SK-N-SH (cell line): ENCODE measurements around the gene ADK. TPM values are rescaled to one million over a fixed set of nuclear protein-coding genes. Genes with fewer than 3 reads are reported as not detected.
A peak's percentile ranks its signal among the peaks of the same experiment; 100 is the strongest.

Experiments
- CTCF ChIA-PET: fragments of 300-600, 350-600 bp; formaldehyde crosslinking; extraction: SDS; loops from one replicate; lab custom pipeline; 2021; lab: Yijun Ruan, JAX
- POLR2A ChIA-PET: fragments of 350-600 bp; sonication (Branson Sonifier 250); formaldehyde crosslinking; extraction: SDS; loops from one replicate; lab custom pipeline; 2020; ENCODE audit warnings: antibody characterized with exemption, inconsistent platforms; lab: Yijun Ruan, JAX
- DNase-seq: peaks from one replicate; pipeline ENCODE4 v3.0.0; 2012
- H2AFZ ChIP-seq: fragments of 200-600 bp; sonication (generic); 2 replicates; pipeline ENCODE4 v1.8.1; 2016; ENCODE audit warnings: antibody characterized with exemption, mild to moderate bottlenecking, low read depth
- H3F3A ChIP-seq: fragments of 200-600 bp; sonication (generic); replicated peaks from 2 replicates; pipeline ENCODE3; 2016; ENCODE audit warnings: antibody characterized with exemption, mild to moderate bottlenecking; ENCODE audit not compliant: insufficient read depth
- H3K27ac ChIP-seq, 2 experiments: fragments of 200-500 bp in 1 of 2; fragments of 200-600 bp in 1 of 2; sonication (Bioruptor generic) in 1 of 2; sonication (generic), shearing (Covaris generic) in 1 of 2; 2 replicates each; pipeline versions ENCODE4 v1.5.1 to v1.6.1; 2014 to 2016; ENCODE audit warnings: low read depth in 2 of 2, inconsistent platforms in 1 of 2, low read length in 1 of 2, mild to moderate bottlenecking in 1 of 2, mixed read lengths in 1 of 2
- H3K27me3 ChIP-seq: fragments of 200-600 bp; sonication (generic), shearing (Covaris generic); 2 replicates; pipeline ENCODE4 v1.6.1; 2016; ENCODE audit warnings: mixed run types; ENCODE audit not compliant: insufficient read depth
- H3K36me3 ChIP-seq, 2 experiments: fragments of 200-500 bp in 1 of 2; fragments of 200-600 bp in 1 of 2; sonication (Bioruptor generic) in 1 of 2; sonication (generic) in 1 of 2; replicated peaks in 1 of 2; 2 replicates each; pipeline versions ENCODE3 to v1.5.1; 2014 to 2016; ENCODE audit warnings: low read length in 1 of 2, mild to moderate bottlenecking in 1 of 2; ENCODE audit not compliant: insufficient read depth in 2 of 2, control insufficient read depth in 1 of 2
- H3K4me1 ChIP-seq, 2 experiments: fragments of 200-500 bp in 1 of 2; fragments of 200-600 bp in 1 of 2; sonication (Bioruptor generic) in 1 of 2; sonication (generic), shearing (Covaris generic) in 1 of 2; 2 replicates each; pipeline versions ENCODE4 v1.5.1 to v1.6.1; 2014 to 2016; ENCODE audit warnings: low read depth in 1 of 2, low read length in 1 of 2, mixed run types in 1 of 2; ENCODE audit not compliant: insufficient read depth in 2 of 2, control insufficient read depth in 1 of 2
- H3K4me2 ChIP-seq: fragments of 200-600 bp; sonication (generic), shearing (Covaris generic); 2 replicates; pipeline ENCODE4 v1.6.1; 2017; ENCODE audit warnings: mixed run types
- H3K4me3 ChIP-seq, 2 experiments: fragments of 200-500 bp in 1 of 2; fragments of 200-600 bp in 1 of 2; sonication (Bioruptor generic) in 1 of 2; sonication (generic), shearing (Covaris generic) in 1 of 2; 2 replicates each; pipeline versions ENCODE4 v1.5.1 to v1.8.1; 2014 to 2016; ENCODE audit warnings: low read depth in 2 of 2, inconsistent platforms in 1 of 2, low read length in 1 of 2, mild to moderate bottlenecking in 1 of 2, mixed read lengths in 1 of 2, moderate library complexity in 1 of 2
- H3K79me2 ChIP-seq: fragments of 200-600 bp; sonication (generic); 2 replicates; pipeline ENCODE4 v1.8.1; 2017; ENCODE audit warnings: mild to moderate bottlenecking; ENCODE audit not compliant: insufficient read depth
- H3K9ac ChIP-seq: fragments of 200-600 bp; sonication (generic); 2 replicates; pipeline ENCODE4 v1.6.1; 2017; ENCODE audit warnings: mixed run types
- H3K9me2 ChIP-seq: fragments of 200-600 bp; sonication (generic); 2 replicates; pipeline ENCODE4 v1.6.1; 2017; ENCODE audit warnings: mixed run types
- H3K9me3 ChIP-seq: fragments of 200-600 bp; sonication (generic); 2 replicates; pipeline ENCODE4 v1.6.1; 2017; ENCODE audit warnings: mixed run types, mild to moderate bottlenecking, moderate library complexity
- H4K20me1 ChIP-seq: fragments of 200-600 bp; sonication (generic); 2 replicates; pipeline ENCODE4 v1.6.1; 2017; ENCODE audit warnings: mild to moderate bottlenecking, mixed run types; ENCODE audit not compliant: insufficient read depth
- CHD2 ChIP-seq: fragments of 150-350 bp; IDR thresholded peaks from 2 replicates; pipeline ENCODE4 v1.6.1; 2018; ENCODE audit warnings: low read length; ENCODE audit not compliant: partially characterized antibody
- ELF1 ChIP-seq: IDR thresholded peaks from 2 replicates; pipeline ENCODE4 v1.4.0; 2012
- FOSL2 ChIP-seq: IDR thresholded peaks from 2 replicates; pipeline ENCODE4 v1.4.0; 2012; ENCODE audit warnings: low read depth, mild to moderate bottlenecking, moderate library complexity, borderline replicate concordance
- GATA2 ChIP-seq: sonication (generic); formaldehyde crosslinking; IDR thresholded peaks from 2 replicates; pipeline ENCODE4 v1.5.0; 2020; ENCODE audit warnings: mild to moderate bottlenecking, missing genetic modification reagents
- IRF3 ChIP-seq: fragments of 150-350 bp; IDR thresholded peaks from 2 replicates; pipeline ENCODE4 v1.6.1; 2016; ENCODE audit warnings: mild to moderate bottlenecking, low read depth, low read length
- JUND ChIP-seq: IDR thresholded peaks from 2 replicates; pipeline ENCODE4 v1.4.0; 2012
- NFIC ChIP-seq: IDR thresholded peaks from 2 replicates; pipeline ENCODE4 v1.4.0; 2012; ENCODE audit warnings: borderline replicate concordance
- NRF1 ChIP-seq: IDR thresholded peaks from 2 replicates; pipeline ENCODE4 v1.6.1; 2012; ENCODE audit warnings: low read depth, mild to moderate bottlenecking, low read length
- RAD21 ChIP-seq: IDR thresholded peaks from 2 replicates; pipeline ENCODE4 v1.6.1; 2012; ENCODE audit warnings: mild to moderate bottlenecking, low read length
- RFX5 ChIP-seq: IDR thresholded peaks from 2 replicates; pipeline ENCODE4 v1.6.1; 2012; ENCODE audit warnings: mild to moderate bottlenecking, improper control_type of control experiment, low read length
- RXRA ChIP-seq: IDR thresholded peaks from 2 replicates; pipeline ENCODE4 v1.4.0; 2012; ENCODE audit warnings: low read depth, mild to moderate bottlenecking, borderline replicate concordance
- SIN3A ChIP-seq: IDR thresholded peaks from 2 replicates; pipeline ENCODE4 v1.6.1; 2012; ENCODE audit warnings: low read depth, mild to moderate bottlenecking, low read length, moderate library complexity, borderline replicate concordance
- TAF1 ChIP-seq: IDR thresholded peaks from 2 replicates; pipeline ENCODE4 v1.6.1; 2012; ENCODE audit warnings: low read depth, mild to moderate bottlenecking, low read length, moderate library complexity, borderline replicate concordance
- TCF12 ChIP-seq: IDR thresholded peaks from 2 replicates; pipeline ENCODE4 v1.4.0; 2012
- TEAD4 ChIP-seq: IDR thresholded peaks from 2 replicates; pipeline ENCODE4 v1.4.0; 2012; ENCODE audit warnings: mild to moderate bottlenecking, borderline replicate concordance; ENCODE audit not compliant: insufficient read depth
- USF2 ChIP-seq: fragments of 150-350 bp; IDR thresholded peaks from 2 replicates; pipeline ENCODE4 v1.6.1; 2017; ENCODE audit warnings: antibody characterized with exemption, low read length, low read depth, borderline replicate concordance
- YY1 ChIP-seq: IDR thresholded peaks from 2 replicates; pipeline ENCODE4 v1.4.0; 2012; ENCODE audit warnings: low read depth, mild to moderate bottlenecking
- WGBS: methylation state at CpG from one replicate; pipeline ENCODE4 v1.1.6; 2017; ENCODE audit warnings: low lambda C conversion rate; 5-methylcytosine and 5-hydroxymethylcytosine counted together
- polyA plus RNA-seq, 3 experiments: library from polyadenylated mRNA; depleted of rRNA; stranded (reverse); fragments of >200 nt; gene quantifications; 2 replicates each; pipeline ENCODE4 v1.2.3, GENCODE V29; 2012
- TF ChIP-seq, protein P1 (sequence below): IDR thresholded peaks from 2 replicates; pipeline ENCODE4 v1.4.0; 2012; ENCODE audit warnings: low read depth
- TF ChIP-seq, protein P2 (sequence below): IDR thresholded peaks from 2 replicates; pipeline ENCODE4 v1.4.0; 2012; ENCODE audit warnings: low read depth, borderline replicate concordance

Gene ADK
- polyA plus RNA-seq, 1 of the 3 experiments (the other 2 are of a cell fraction), result 25.1 TPM

- POLR2A ChIA-PET, result no interaction called here
- no peak for DNase-seq
- H3K79me2 ChIP-seq, result peaks cover 88% of the 10 kb centered on the region
These were observed 35.7 kb downstream of the ADK start for GRCh38 chr10:74186678-74187077.

GRCh38 chr10:74187237-74187636 lies 36.2 kb downstream of the ADK start:
- H3K27ac ChIP-seq, result peak overlapping the region in 1 of 2 experiments; percentile 27; a peak in 1 of 4 replicates
- peaks cover 4 to 15% of the 10 kb centered on the region in 2 experiments; a peak in 3 of 4 replicates for H3K4me1 ChIP-seq
- CTCF ChIA-PET, result interaction anchor here (0.7 kb wide), 1 partner anchor 53 kb away, joined by 3 read pairs; no protein-coding TSS in a partner anchor
- 100% methylated on average over 1 of the region's 1 CpG for WGBS
- no peak overlapping the region for H3K4me3 ChIP-seq
- peaks cover 40% of the 10 kb centered on the region for H3F3A ChIP-seq
- no peaks in the 10 kb centered on the region for H3K9me3 ChIP-seq
- H3K9me2 ChIP-seq, result no peaks in the 10 kb centered on the region
- H3K79me2 ChIP-seq, result peaks cover 89% of the 10 kb centered on the region
- no peak overlapping the region for H3K4me2 ChIP-seq
- no peaks in the 10 kb centered on the region for H4K20me1 ChIP-seq
- H3K36me3 ChIP-seq, result no peaks in the 10 kb centered on the region
- no peak overlapping the region for H2AFZ ChIP-seq
- H3K9ac ChIP-seq, result no peak overlapping the region
- POLR2A ChIA-PET, result no interaction called here
- no peak for DNase-seq
- H3K27me3 ChIP-seq, result no peaks in the 10 kb centered on the region
- no peak for TF ChIP-seq SIN3A
- TF ChIP-seq, protein P1, sequence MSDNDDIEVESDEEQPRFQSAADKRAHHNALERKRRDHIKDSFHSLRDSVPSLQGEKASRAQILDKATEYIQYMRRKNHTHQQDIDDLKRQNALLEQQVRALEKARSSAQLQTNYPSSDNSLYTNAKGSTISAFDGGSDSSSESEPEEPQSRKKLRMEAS, result no peak
- TF ChIP-seq TAF1, result no peak
- no peak for TF ChIP-seq CHD2
- no peak for TF ChIP-seq RFX5
- TF ChIP-seq TEAD4, result no peak
- no peak for TF ChIP-seq IRF3
- TF ChIP-seq NFIC, result no peak
- TF ChIP-seq USF2, result no peak
- TF ChIP-seq, protein P2, sequence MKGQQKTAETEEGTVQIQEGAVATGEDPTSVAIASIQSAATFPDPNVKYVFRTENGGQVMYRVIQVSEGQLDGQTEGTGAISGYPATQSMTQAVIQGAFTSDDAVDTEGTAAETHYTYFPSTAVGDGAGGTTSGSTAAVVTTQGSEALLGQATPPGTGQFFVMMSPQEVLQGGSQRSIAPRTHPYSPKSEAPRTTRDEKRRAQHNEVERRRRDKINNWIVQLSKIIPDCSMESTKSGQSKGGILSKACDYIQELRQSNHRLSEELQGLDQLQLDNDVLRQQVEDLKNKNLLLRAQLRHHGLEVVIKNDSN, result no peak
- TF ChIP-seq TCF12, result no peak

More at GRCh38 chr10:74186678-74187077, 35.7 kb downstream of the ADK start:
- Histone ChIP-seq H3K4me3 (no peak overlapping the region), H3K9me3 (no peaks in the 10 kb centered on the region), H3K9ac (no peak overlapping the region), H3K4me1 (peaks cover 4 to 16% of the 10 kb centered on the region in 2 experiments; a peak in 3 of 4 replicates), H3K27me3 (no peaks in the 10 kb centered on the region), H3K9me2 (no peaks in the 10 kb centered on the region), H4K20me1 (no peaks in the 10 kb centered on the region), H3K27ac (peak overlapping the region in 1 of 2 experiments; percentile 27; a peak in 1 of 4 replicates), H3F3A (peaks cover 36% of the 10 kb centered on the region), H3K4me2 (no peak overlapping the region), H2AFZ (no peak overlapping the region), H3K36me3 (no peaks in the 10 kb centered on the region)
- CTCF ChIA-PET, result interaction anchor here (0.7 kb wide), 1 partner anchor 52 kb away, joined by 3 read pairs; no protein-coding TSS in a partner anchor
- TF ChIP-seq RAD21 (no peak), NRF1 (no peak), TAF1 (no peak), IRF3 (no peak), RXRA (no peak), JUND (no peak), FOSL2 (no peak), YY1 (no peak), ELF1 (no peak), NFIC (no peak), GATA2 (CRISPR knock-in tag) (no peak), USF2 (no peak)
- TF ChIP-seq, protein P2, result no peak
